CD4-positive, alpha-beta T cell treated with Interleukin-4 for 4 hours (primary cell): Measurements from ENCODE around the gene GABARAPL1.

Experiments
- DNase-seq: peaks from one replicate; pipeline ENCODE4 v3.0.0-alpha.2; 2020

Gene GABARAPL1

GRCh38 chr12:10235761-10236631 is 23.3 kb downstream of the GABARAPL1 start:
- DNase-seq, result peak; percentile 55

- DNase-seq, result no peak
Measured at GRCh38 chr12:10236720-10237119, 24.0 kb downstream of the GABARAPL1 start.

GRCh38 chr12:10238526-10238925 is 25.8 kb downstream of the GABARAPL1 start:
- no peak for DNase-seq

- DNase-seq, result no peak
Measured at GRCh38 chr12:10241290-10241689, 28.6 kb downstream of the GABARAPL1 start.

- no peak for DNase-seq
Measured at GRCh38 chr12:10241727-10242126, 29.1 kb downstream of the GABARAPL1 start.

- no peak for DNase-seq
Measured at GRCh38 chr12:10242539-10242938, 29.9 kb downstream of the GABARAPL1 start.

- DNase-seq, result peak; percentile 30
Measured at GRCh38 chr12:10243818-10244520, 31.3 kb downstream of the GABARAPL1 start.

GRCh38 chr12:10247436-10248058 is 34.9 kb downstream of the GABARAPL1 start:
- no peak for DNase-seq

GRCh38 chr12:10249690-10250455 is 37.2 kb downstream of the GABARAPL1 start:
- peak; percentile 54 for DNase-seq

- DNase-seq, result no peak
Measured at GRCh38 chr12:10251669-10252068, 39.0 kb downstream of the GABARAPL1 start.

- no peak for DNase-seq
Measured at GRCh38 chr12:10252201-10252600, 39.5 kb downstream of the GABARAPL1 start.

- no peak for DNase-seq
Measured at GRCh38 chr12:10256064-10256463, 43.4 kb downstream of the GABARAPL1 start.

GRCh38 chr12:10260927-10261326 is 48.2 kb downstream of the GABARAPL1 start:
- DNase-seq, result no peak

- DNase-seq, result no peak
Measured at GRCh38 chr12:10268037-10268436, 55.4 kb downstream of the GABARAPL1 start.

GRCh38 chr12:10272467-10272866 is 59.8 kb downstream of the GABARAPL1 start:
- no peak for DNase-seq
